Neural progenitor cell (in vitro differentiated cells): ENCODE measurements around the gene NAPB. TPM values are rescaled to one million over a fixed set of nuclear protein-coding genes. Genes with fewer than 3 reads are reported as not detected.

Experiments
- DNase-seq: peaks from one replicate; pipeline ENCODE4 v3.0.0-alpha.2; 2016; ENCODE audit warnings: low spot score
- H2AFZ ChIP-seq: fragments of 200-600 bp; sonication (generic); replicated peaks from 2 replicates; pipeline ENCODE4 v1.6.1; 2016; ENCODE audit warnings: antibody characterized with exemption
- H3F3A ChIP-seq: fragments of 200-600 bp; sonication (generic); 2 replicates; pipeline ENCODE4 v1.6.1; 2016; ENCODE audit warnings: antibody characterized with exemption, low read depth
- H3K27ac ChIP-seq: fragments of 200-600 bp; sonication (generic); 2 replicates; pipeline ENCODE4 v1.5.1; 2016; ENCODE audit warnings: mild to moderate bottlenecking
- H3K27me3 ChIP-seq: fragments of 200-600 bp; sonication (generic); 2 replicates; pipeline ENCODE4 v1.6.1; 2016; ENCODE audit warnings: mild to moderate bottlenecking, moderate library complexity
- H3K36me3 ChIP-seq: fragments of 200-600 bp; sonication (generic); 2 replicates; pipeline ENCODE4 v1.5.1; 2016
- H3K4me1 ChIP-seq: fragments of 200-600 bp; sonication (generic); 2 replicates; pipeline ENCODE4 v1.6.1; 2016; ENCODE audit warnings: mixed run types
- H3K4me2 ChIP-seq: fragments of 200-600 bp; sonication (generic); 2 replicates; pipeline ENCODE4 v1.6.1; 2016
- H3K4me3 ChIP-seq: fragments of 200-600 bp; sonication (generic); 2 replicates; pipeline ENCODE4 v1.5.1; 2016
- H3K79me2 ChIP-seq: fragments of 200-600 bp; sonication (generic); 2 replicates; pipeline ENCODE4 v1.6.1; 2016; ENCODE audit warnings: low read depth
- H3K9ac ChIP-seq: fragments of 200-600 bp; sonication (generic); 2 replicates; pipeline ENCODE4 v1.6.1; 2016
- H3K9me3 ChIP-seq: fragments of 200-600 bp; sonication (generic); 2 replicates; pipeline ENCODE4 v1.5.1; 2016; ENCODE audit warnings: low read depth
- H4K20me1 ChIP-seq: fragments of 200-600 bp; sonication (generic); 2 replicates; pipeline ENCODE4 v1.6.1; 2016; ENCODE audit warnings: low read depth
- H3K27ac Mint-ChIP-seq: 3 replicates; pipeline ENCODE4 v1.8.0; 2021; ENCODE audit warnings: mixed read lengths
- H3K27me3 Mint-ChIP-seq: 2 replicates; pipeline ENCODE4 v1.8.0; 2022; ENCODE audit warnings: low read depth, mild to moderate bottlenecking, inconsistent platforms, moderate library complexity, mixed read lengths; ENCODE audit not compliant: insufficient read depth
- H3K36me3 Mint-ChIP-seq: 3 replicates; pipeline ENCODE4 v1.8.0; 2021; ENCODE audit warnings: mixed read lengths
- H3K4me1 Mint-ChIP-seq: 3 replicates; pipeline ENCODE4 v1.8.0; 2021; ENCODE audit warnings: mixed read lengths
- H3K4me3 Mint-ChIP-seq: 3 replicates; pipeline ENCODE4 v1.8.0; 2021; ENCODE audit warnings: mild to moderate bottlenecking, moderate library complexity, mixed read lengths
- H3K9me3 Mint-ChIP-seq: 3 replicates; pipeline ENCODE4 v1.8.0; 2020; ENCODE audit warnings: mixed read lengths
- CTCF ChIP-seq: fragments of 200-600 bp; sonication (generic); IDR thresholded peaks from 2 replicates; pipeline ENCODE4 v1.5.1; 2017; ENCODE audit warnings: antibody characterized with exemption, mild to moderate bottlenecking
- EZH2 ChIP-seq: fragments of 200-600 bp; sonication (generic); IDR thresholded peaks from 2 replicates; pipeline ENCODE4 v1.6.1; 2017; ENCODE audit warnings: antibody characterized with exemption, mild to moderate bottlenecking, moderate library complexity
- EZH2phosphoT487 ChIP-seq: fragments of 200-600 bp; sonication (generic); IDR thresholded peaks from 2 replicates; pipeline ENCODE4 v1.6.1; 2017; ENCODE audit warnings: antibody characterized with exemption
- total RNA-seq: library from RNA; depleted of rRNA; stranded (reverse); fragments of >200 nt; gene quantifications from 2 replicates; pipeline ENCODE4 v1.2.3, GENCODE V29; 2015; ENCODE audit warnings: low replicate concordance

The NAPB gene
- total RNA-seq, 1 donor from 2014 or later, result 23.8 TPM

GRCh38 chr20:23437126-23437899 is 16.0 kb upstream of the NAPB start:
- H3K4me3 Mint-ChIP-seq, result no peak overlapping the region
- Histone ChIP-seq H3F3A (no peaks in the 10 kb centered on the region), H3K4me3 (no peak overlapping the region), H3K9me3 (no peaks in the 10 kb centered on the region), H4K20me1 (no peaks in the 10 kb centered on the region), H2AFZ (no peak overlapping the region), H3K4me1 (no peaks in the 10 kb centered on the region), H3K27ac (no peak overlapping the region), H3K79me2 (no peaks in the 10 kb centered on the region), H3K4me2 (no peak overlapping the region), H3K9ac (no peak overlapping the region), H3K36me3 (no peaks in the 10 kb centered on the region), H3K27me3 (no peaks in the 10 kb centered on the region)
- H3K36me3 Mint-ChIP-seq, result no peaks in the 10 kb centered on the region
- no peak overlapping the region for H3K27ac Mint-ChIP-seq
- peaks cover 2% of the 10 kb centered on the region for H3K27me3 Mint-ChIP-seq
- TF ChIP-seq EZH2phosphoT487, result no peak
- TF ChIP-seq EZH2, result no peak
- TF ChIP-seq CTCF, result no peak
- no peaks in the 10 kb centered on the region for H3K9me3 Mint-ChIP-seq
- DNase-seq, result no peak
- peaks cover 3% of the 10 kb centered on the region for H3K4me1 Mint-ChIP-seq

GRCh38 chr20:23436681-23437080 is 15.4 kb upstream of the NAPB start:
- H3K27me3 ChIP-seq, result no peaks in the 10 kb centered on the region
- H3K9me3 Mint-ChIP-seq, result no peaks in the 10 kb centered on the region
- H3K4me3 ChIP-seq, result no peak overlapping the region
- no peak overlapping the region for H3K27ac Mint-ChIP-seq
- H3K36me3 ChIP-seq, result no peaks in the 10 kb centered on the region
- H3F3A ChIP-seq, result no peaks in the 10 kb centered on the region
- H3K4me1 ChIP-seq, result no peaks in the 10 kb centered on the region
- H3K4me3 Mint-ChIP-seq, result no peak overlapping the region
- H3K4me1 Mint-ChIP-seq, result peaks cover under 1% of the 10 kb centered on the region
- H3K79me2 ChIP-seq, result no peaks in the 10 kb centered on the region
- H3K36me3 Mint-ChIP-seq, result no peaks in the 10 kb centered on the region
- H3K9me3 ChIP-seq, result no peaks in the 10 kb centered on the region
- H4K20me1 ChIP-seq, result no peaks in the 10 kb centered on the region
- no peak overlapping the region for H3K27ac ChIP-seq
- no peak overlapping the region for H3K9ac ChIP-seq
- peaks cover 2% of the 10 kb centered on the region for H3K27me3 Mint-ChIP-seq
- H3K4me2 ChIP-seq, result no peak overlapping the region
- no peak overlapping the region for H2AFZ ChIP-seq
- DNase-seq, result no peak
- no peak for TF ChIP-seq EZH2
- no peak for TF ChIP-seq CTCF
- TF ChIP-seq EZH2phosphoT487, result no peak

GRCh38 chr20:23435626-23436539 is 14.6 kb upstream of the NAPB start:
- no peak overlapping the region for H2AFZ ChIP-seq
- no peaks in the 10 kb centered on the region for H4K20me1 ChIP-seq
- no peaks in the 10 kb centered on the region for H3K36me3 Mint-ChIP-seq
- TF ChIP-seq EZH2 (no peak), EZH2phosphoT487 (no peak), CTCF (no peak)
- H3K79me2 ChIP-seq, result no peaks in the 10 kb centered on the region
- no peaks in the 10 kb centered on the region for H3K9me3 ChIP-seq
- H3K9ac ChIP-seq, result no peak overlapping the region
- DNase-seq, result no peak
- no peak overlapping the region for H3K27ac ChIP-seq
- no peaks in the 10 kb centered on the region for H3K36me3 ChIP-seq
- no peaks in the 10 kb centered on the region for H3K4me1 Mint-ChIP-seq
- H3K27me3 ChIP-seq, result no peaks in the 10 kb centered on the region
- no peak overlapping the region for H3K4me2 ChIP-seq
- H3F3A ChIP-seq, result no peaks in the 10 kb centered on the region
- no peak overlapping the region for H3K4me3 Mint-ChIP-seq
- H3K27ac Mint-ChIP-seq, result no peak overlapping the region
- H3K9me3 Mint-ChIP-seq, result no peaks in the 10 kb centered on the region
- H3K27me3 Mint-ChIP-seq, result peaks cover 2% of the 10 kb centered on the region
- no peak overlapping the region for H3K4me3 ChIP-seq
- H3K4me1 ChIP-seq, result no peaks in the 10 kb centered on the region
